IMR-90 (cell line): ENCODE measurements around the gene CNTN5.

Source experiments
- FOS ChIP-seq: fragments of 150-350 bp; IDR thresholded peaks from 2 replicates; pipeline ENCODE4 v1.6.1; 2016; ENCODE audit warnings: low read depth, low read length
- POLR2A ChIP-seq: IDR thresholded peaks from 2 replicates; pipeline ENCODE4 v1.6.1; 2012; ENCODE audit warnings: mild to moderate bottlenecking, low read depth, low read length
- RFX5 ChIP-seq: IDR thresholded peaks from 2 replicates; pipeline ENCODE4 v1.8.0; 2012; ENCODE audit warnings: low read depth, mild to moderate bottlenecking, low read length, moderate library complexity
- TF ChIP-seq, protein P1 (sequence below): conservative IDR thresholded peaks from 2 replicates; pipeline ENCODE4 v1.5.1; 2012; ENCODE audit warnings: mild to moderate bottlenecking, low read depth, low read length, improper control_type of control experiment

DNA sequence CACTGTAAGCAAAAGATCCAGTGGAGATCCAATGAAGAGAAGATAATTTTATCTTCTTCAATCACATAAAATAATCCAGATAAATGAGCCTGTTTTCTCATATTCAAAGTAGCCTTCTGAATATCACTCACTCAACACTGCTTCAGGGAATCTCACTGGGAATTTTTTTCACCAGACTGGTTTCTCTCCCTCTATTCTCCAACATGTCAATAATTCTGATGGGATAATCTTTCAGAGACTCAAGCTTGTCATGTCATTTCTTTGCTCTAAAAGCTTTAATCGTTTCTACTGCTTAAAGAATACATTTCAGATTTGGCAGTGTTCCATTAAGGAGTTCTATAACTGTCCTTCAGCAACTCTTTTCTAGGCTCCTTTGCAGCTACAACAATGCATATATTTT lies 16.3 kb downstream of the CNTN5 start:
- TF ChIP-seq FOS (no peak), RFX5 (no peak), POLR2A (no peak)
- TF ChIP-seq, protein P1, sequence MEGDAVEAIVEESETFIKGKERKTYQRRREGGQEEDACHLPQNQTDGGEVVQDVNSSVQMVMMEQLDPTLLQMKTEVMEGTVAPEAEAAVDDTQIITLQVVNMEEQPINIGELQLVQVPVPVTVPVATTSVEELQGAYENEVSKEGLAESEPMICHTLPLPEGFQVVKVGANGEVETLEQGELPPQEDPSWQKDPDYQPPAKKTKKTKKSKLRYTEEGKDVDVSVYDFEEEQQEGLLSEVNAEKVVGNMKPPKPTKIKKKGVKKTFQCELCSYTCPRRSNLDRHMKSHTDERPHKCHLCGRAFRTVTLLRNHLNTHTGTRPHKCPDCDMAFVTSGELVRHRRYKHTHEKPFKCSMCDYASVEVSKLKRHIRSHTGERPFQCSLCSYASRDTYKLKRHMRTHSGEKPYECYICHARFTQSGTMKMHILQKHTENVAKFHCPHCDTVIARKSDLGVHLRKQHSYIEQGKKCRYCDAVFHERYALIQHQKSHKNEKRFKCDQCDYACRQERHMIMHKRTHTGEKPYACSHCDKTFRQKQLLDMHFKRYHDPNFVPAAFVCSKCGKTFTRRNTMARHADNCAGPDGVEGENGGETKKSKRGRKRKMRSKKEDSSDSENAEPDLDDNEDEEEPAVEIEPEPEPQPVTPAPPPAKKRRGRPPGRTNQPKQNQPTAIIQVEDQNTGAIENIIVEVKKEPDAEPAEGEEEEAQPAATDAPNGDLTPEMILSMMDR: no peak
